GM21576 (cell line): ENCODE results near the gene CCL11.

Experiments used
- ATAC-seq: cut with Tn5 transposase; IDR thresholded peaks from one replicate; pipeline ENCODE4 v1.9.1; 2021; ENCODE audit warnings: mild to moderate bottlenecking, moderate library complexity; ENCODE audit not compliant: unreplicated experiment

CCL11 gene

GRCh38 chr17:34285286-34285792 lies at the start of gene CCL11:
Gene CCL11, plus strand, starts transcription at chr17:34285742. Its CDS starts 67 bp downstream, at chr17:34285809.
- ATAC-seq, result no peak

GRCh38 chr17:34236281-34236892 lies 49.2 kb upstream of the CCL11 start:
- no peak for ATAC-seq

- no peak for ATAC-seq
These were observed 48.1 kb upstream of the CCL11 start for GRCh38 chr17:34237458-34237857.

- ATAC-seq, result no peak
These were observed 44.5 kb upstream of the CCL11 start for GRCh38 chr17:34241062-34241461.

- ATAC-seq, result no peak
These were observed 42.8 kb upstream of the CCL11 start for GRCh38 chr17:34242587-34243363.

- ATAC-seq, result no peak
These were observed 41.9 kb upstream of the CCL11 start for GRCh38 chr17:34243364-34244320.

- no peak for ATAC-seq
These were observed 40.1 kb upstream of the CCL11 start for GRCh38 chr17:34245351-34245905.

- ATAC-seq, result no peak
These were observed 39.1 kb upstream of the CCL11 start for GRCh38 chr17:34246446-34246845.

GRCh38 chr17:34246881-34247280 lies 38.7 kb upstream of the CCL11 start:
- ATAC-seq, result no peak

- ATAC-seq, result no peak
These were observed 37.0 kb upstream of the CCL11 start for GRCh38 chr17:34248511-34249024.

- no peak for ATAC-seq
These were observed 36.5 kb upstream of the CCL11 start for GRCh38 chr17:34249061-34249460.

GRCh38 chr17:34249478-34249877 lies 36.1 kb upstream of the CCL11 start:
- ATAC-seq, result no peak

GRCh38 chr17:34251186-34251585 lies 34.4 kb upstream of the CCL11 start:
- no peak for ATAC-seq

GRCh38 chr17:34252095-34252443 lies 33.5 kb upstream of the CCL11 start:
- no peak for ATAC-seq

- ATAC-seq, result no peak
These were observed 33.0 kb upstream of the CCL11 start for GRCh38 chr17:34252444-34253138.

GRCh38 chr17:34253139-34253525 lies 32.4 kb upstream of the CCL11 start:
- ATAC-seq, result no peak

- ATAC-seq, result no peak
These were observed 31.4 kb upstream of the CCL11 start for GRCh38 chr17:34254146-34254545.

- ATAC-seq, result no peak
These were observed 30.7 kb upstream of the CCL11 start, which contains the start of gene CCL2 for GRCh38 chr17:34254651-34255380. Gene CCL2, plus strand, starts transcription at chr17:34255285. Its CDS starts 65 bp downstream, at chr17:34255350.

GRCh38 chr17:34255381-34255732 lies 30.2 kb upstream of the CCL11 start:
- ATAC-seq, result no peak
